Activated CD4-positive, alpha-beta T cell treated with anti-CD3 and anti-CD28 coated beads, Interleukin-2, amount 50 U/mL, for 16 hours (primary cell): Measurements from ENCODE around the gene ILKAP.

ENCODE experiments used
- DNase-seq: peaks from one replicate; pipeline ENCODE4 v3.0.0-alpha.2; 2020

The ILKAP gene

DNA sequence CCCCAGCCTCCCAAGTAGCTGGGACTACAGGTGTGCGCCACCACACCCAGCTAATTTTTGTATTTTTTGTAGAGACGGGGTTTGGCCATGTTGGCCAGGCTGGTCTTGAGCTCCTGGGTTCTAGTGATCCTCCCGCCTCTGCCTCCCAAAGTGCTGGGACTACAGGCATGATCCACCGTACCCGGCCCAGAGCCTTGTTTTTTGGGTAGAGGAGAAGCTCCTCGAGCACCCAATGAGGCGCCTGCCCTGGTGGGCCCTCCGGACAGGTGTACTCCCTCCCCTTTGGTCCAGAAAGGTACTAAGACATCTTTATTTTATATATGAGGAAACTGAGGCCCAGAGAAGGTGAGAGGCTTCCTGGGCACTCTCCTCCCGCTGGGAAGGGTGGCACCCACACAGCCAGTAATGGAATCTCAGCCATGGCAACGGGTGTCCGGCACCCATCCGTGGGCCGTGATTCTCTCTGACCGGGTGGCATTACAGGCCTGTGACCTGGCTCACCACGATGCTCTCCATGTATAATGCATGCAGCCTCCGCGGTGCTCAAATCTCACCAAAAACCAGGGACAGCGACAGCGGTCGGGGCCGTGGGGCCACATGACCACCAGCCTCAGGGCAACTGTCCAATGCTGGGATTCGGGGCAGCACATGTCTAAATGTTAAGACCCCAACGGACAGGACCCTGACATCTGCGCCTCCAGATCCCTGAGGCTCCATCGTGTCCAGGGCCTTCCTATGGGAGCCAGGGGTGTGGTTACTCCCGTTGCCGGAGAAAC, 81.8 kb downstream of the ILKAP start:
- DNase-seq: no peak

- no peak for DNase-seq
Measured at GRCh38 chr2:238120463-238121298, 82.8 kb downstream of the ILKAP start.
